GM23338 (cell line): ENCODE measurements around the gene PVRIG. TPM values are rescaled to one million over a fixed set of nuclear protein-coding genes. Genes with fewer than 3 reads are reported as not detected.

ENCODE experiments used
- ATAC-seq: fragments of 200-7000 bp; cut with Tn5 transposase; 3 replicates; pipeline ENCODE4 v1.9.1; 2020
- DNase-seq: peaks from one replicate; pipeline ENCODE4 v3.0.0-alpha.2; 2015; ENCODE audit warnings: low spot score
- H2AFZ ChIP-seq: fragments of 200-600 bp; sonication (generic); 2 replicates; pipeline ENCODE4 v1.8.0; 2016; ENCODE audit warnings: antibody characterized with exemption, mild to moderate bottlenecking, moderate library complexity
- H3F3A ChIP-seq: fragments of 200-600 bp; sonication (generic); replicated peaks from 2 replicates; pipeline ENCODE4 v1.8.0; 2017; ENCODE audit warnings: antibody characterized with exemption, mixed run types, low read depth
- H3K27ac ChIP-seq: fragments of 200-600 bp; sonication (generic); 2 replicates; pipeline ENCODE4 v1.6.1; 2016; ENCODE audit warnings: low read depth
- H3K27me3 ChIP-seq: fragments of 200-600 bp; sonication (generic); 2 replicates; pipeline ENCODE4 v1.8.0; 2016; ENCODE audit warnings: mild to moderate bottlenecking, mixed run types, moderate library complexity; ENCODE audit not compliant: insufficient read depth
- H3K36me3 ChIP-seq: fragments of 200-600 bp; sonication (generic); 2 replicates; pipeline ENCODE4 v1.8.0; 2016; ENCODE audit warnings: mild to moderate bottlenecking; ENCODE audit not compliant: insufficient read depth
- H3K4me1 ChIP-seq: fragments of 200-600 bp; sonication (generic); 2 replicates; pipeline ENCODE4 v1.8.0; 2016; ENCODE audit warnings: mild to moderate bottlenecking, moderate library complexity; ENCODE audit not compliant: insufficient read depth
- H3K4me2 ChIP-seq: fragments of 200-600 bp; sonication (generic); 2 replicates; pipeline ENCODE4 v1.7.1; 2017; ENCODE audit warnings: mixed run types
- H3K4me3 ChIP-seq: fragments of 200-600 bp; sonication (generic); 2 replicates; pipeline ENCODE4 v1.6.1; 2016; ENCODE audit warnings: mixed run types
- H3K79me2 ChIP-seq: fragments of 200-600 bp; sonication (generic); replicated peaks from 2 replicates; pipeline ENCODE4 v1.8.0; 2017; ENCODE audit warnings: mild to moderate bottlenecking; ENCODE audit not compliant: insufficient read depth
- H3K9me2 ChIP-seq: fragments of 200-600 bp; sonication (generic); 2 replicates; pipeline ENCODE4 v1.8.0; 2017; ENCODE audit not compliant: insufficient read depth
- H4K20me1 ChIP-seq: fragments of 200-600 bp; sonication (generic); replicated peaks from 2 replicates; pipeline ENCODE4 v1.8.0; 2017; ENCODE audit warnings: mild to moderate bottlenecking; ENCODE audit not compliant: insufficient read depth
- H3K27ac Mint-ChIP-seq: 2 replicates; pipeline ENCODE4 v1.8.0; 2020; ENCODE audit warnings: inconsistent platforms, mild to moderate bottlenecking, moderate library complexity, mixed read lengths
- H3K27me3 Mint-ChIP-seq: 3 replicates; pipeline ENCODE4 v1.8.0; 2022; ENCODE audit warnings: low read depth, mild to moderate bottlenecking, moderate library complexity, mixed read lengths, inconsistent platforms; ENCODE audit not compliant: insufficient read depth, poor library complexity
- H3K36me3 Mint-ChIP-seq: 3 replicates; pipeline ENCODE4 v1.8.0; 2021; ENCODE audit warnings: low read depth, mild to moderate bottlenecking, inconsistent platforms, moderate library complexity, mixed read lengths
- H3K4me1 Mint-ChIP-seq: 3 replicates; pipeline ENCODE4 v1.8.0; 2020; ENCODE audit warnings: mild to moderate bottlenecking, inconsistent platforms, mixed read lengths
- H3K4me3 Mint-ChIP-seq: 3 replicates; pipeline ENCODE4 v1.8.0; 2021; ENCODE audit warnings: moderate library complexity, mild to moderate bottlenecking, inconsistent platforms, mixed read lengths
- H3K9me3 Mint-ChIP-seq: 3 replicates; pipeline ENCODE4 v1.8.0; 2020; ENCODE audit warnings: moderate library complexity, mild to moderate bottlenecking, inconsistent platforms, mixed read lengths
- EZH2 ChIP-seq: fragments of 200-600 bp; sonication (generic); IDR thresholded peaks from one replicate; pipeline ENCODE4 v1.8.0; 2017; ENCODE audit warnings: antibody characterized with exemption, mild to moderate bottlenecking, low read depth; ENCODE audit not compliant: unreplicated experiment
- EZH2phosphoT487 ChIP-seq: fragments of 200-600 bp; sonication (generic); IDR thresholded peaks from one replicate; pipeline ENCODE4 v1.8.1; 2018; ENCODE audit warnings: antibody characterized with exemption; ENCODE audit not compliant: unreplicated experiment
- NANOG ChIP-seq: IDR thresholded peaks from 2 replicates; pipeline ENCODE4 v1.6.1; 2016; ENCODE audit warnings: antibody characterized with exemption, borderline replicate concordance
- POLR2AphosphoS5 ChIP-seq: IDR thresholded peaks from 2 replicates; pipeline ENCODE4 v1.6.1; 2016; ENCODE audit warnings: antibody characterized with exemption, low read depth
- STAT1 ChIP-seq: IDR thresholded peaks from one replicate; pipeline ENCODE4 v1.6.1; 2016; ENCODE audit warnings: antibody characterized with exemption; ENCODE audit not compliant: unreplicated experiment
- ZNF114 ChIP-seq: fragments of 250-450 bp; sonication (Bioruptor Pico); IDR thresholded peaks from 2 replicates; pipeline ENCODE4 v1.5.0; 2020; ENCODE audit warnings: mild to moderate bottlenecking, moderate library complexity
- ZNF331 ChIP-seq: fragments of 250-450 bp; sonication (Bioruptor Pico); IDR thresholded peaks from 2 replicates; pipeline ENCODE4 v1.5.0; 2020; ENCODE audit warnings: low read depth, mild to moderate bottlenecking, moderate library complexity
- polyA plus RNA-seq: library from polyadenylated mRNA; unstranded; fragments of >200 nt; fragmentation: Nextera tagmentation; extraction: Ambion mirVana; gene quantifications from 2 replicates; pipeline ENCODE4 v1.2.1, GENCODE V29; 2016
- total RNA-seq: library from RNA; depleted of rRNA; stranded (reverse); fragments of >200 nt; shearing (Covaris generic); gene quantifications from 2 replicates; pipeline ENCODE4 v1.2.3, GENCODE V29; 2014
- TF ChIP-seq, protein P1 (sequence below), 2 experiments: fragments of 200-600 bp in 1 of 2; sonication (generic) in 1 of 2; conservative IDR thresholded peaks; 2 replicates each; pipeline versions ENCODE4 v1.5.1 to v1.6.1; 2016 to 2017; ENCODE audit warnings: antibody characterized with exemption in 2 of 2, low read depth in 2 of 2, mild to moderate bottlenecking in 2 of 2, moderate library complexity in 1 of 2
- TF ChIP-seq, protein P2 (sequence below): IDR thresholded peaks from 2 replicates; pipeline ENCODE4 v1.6.1; 2016; ENCODE audit warnings: antibody characterized with exemption
- TF ChIP-seq, protein P3 (sequence below): IDR thresholded peaks from one replicate; pipeline ENCODE4 v1.6.1; 2018; ENCODE audit warnings: antibody characterized with exemption; ENCODE audit not compliant: unreplicated experiment

Gene PVRIG
- total and polyA plus RNA-seq, 2 experiments from 2014 or later, result 1.1 TPM; not detected in 1

DNA sequence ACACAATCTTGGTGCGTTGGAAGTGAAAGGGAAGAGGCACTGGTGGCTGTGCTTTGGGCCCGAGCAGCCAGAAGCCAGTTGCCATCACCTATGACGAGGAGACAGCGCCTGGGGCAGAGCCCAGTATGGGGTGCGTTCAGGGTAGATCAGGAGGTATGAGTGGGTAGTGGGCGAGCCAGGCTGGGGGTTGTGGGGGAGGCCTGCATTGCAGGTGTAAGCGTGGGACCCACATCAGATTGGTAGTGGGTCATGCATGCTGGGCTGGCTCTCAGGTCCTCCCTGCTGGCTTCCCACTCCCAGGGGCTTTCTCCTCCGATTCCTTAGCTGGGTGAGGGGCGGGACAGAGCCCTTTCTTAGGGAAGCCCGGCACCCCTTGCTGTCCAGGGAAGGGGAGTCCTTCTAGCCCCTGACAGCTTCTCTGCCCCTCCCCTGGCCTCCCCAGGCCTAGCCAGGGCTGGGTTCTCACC is 445 bp upstream of the PVRIG start (continued):
- TF ChIP-seq, protein P1, sequence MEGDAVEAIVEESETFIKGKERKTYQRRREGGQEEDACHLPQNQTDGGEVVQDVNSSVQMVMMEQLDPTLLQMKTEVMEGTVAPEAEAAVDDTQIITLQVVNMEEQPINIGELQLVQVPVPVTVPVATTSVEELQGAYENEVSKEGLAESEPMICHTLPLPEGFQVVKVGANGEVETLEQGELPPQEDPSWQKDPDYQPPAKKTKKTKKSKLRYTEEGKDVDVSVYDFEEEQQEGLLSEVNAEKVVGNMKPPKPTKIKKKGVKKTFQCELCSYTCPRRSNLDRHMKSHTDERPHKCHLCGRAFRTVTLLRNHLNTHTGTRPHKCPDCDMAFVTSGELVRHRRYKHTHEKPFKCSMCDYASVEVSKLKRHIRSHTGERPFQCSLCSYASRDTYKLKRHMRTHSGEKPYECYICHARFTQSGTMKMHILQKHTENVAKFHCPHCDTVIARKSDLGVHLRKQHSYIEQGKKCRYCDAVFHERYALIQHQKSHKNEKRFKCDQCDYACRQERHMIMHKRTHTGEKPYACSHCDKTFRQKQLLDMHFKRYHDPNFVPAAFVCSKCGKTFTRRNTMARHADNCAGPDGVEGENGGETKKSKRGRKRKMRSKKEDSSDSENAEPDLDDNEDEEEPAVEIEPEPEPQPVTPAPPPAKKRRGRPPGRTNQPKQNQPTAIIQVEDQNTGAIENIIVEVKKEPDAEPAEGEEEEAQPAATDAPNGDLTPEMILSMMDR (conservative IDR thresholded peaks at IDR 0.05; ENCODE audit: low read depth in 2 of 2), result no peak
- no peak for TF ChIP-seq STAT1
- TF ChIP-seq ZNF331 (CRISPR knock-in tag), result no peak
- no peak for TF ChIP-seq EZH2

DNA sequence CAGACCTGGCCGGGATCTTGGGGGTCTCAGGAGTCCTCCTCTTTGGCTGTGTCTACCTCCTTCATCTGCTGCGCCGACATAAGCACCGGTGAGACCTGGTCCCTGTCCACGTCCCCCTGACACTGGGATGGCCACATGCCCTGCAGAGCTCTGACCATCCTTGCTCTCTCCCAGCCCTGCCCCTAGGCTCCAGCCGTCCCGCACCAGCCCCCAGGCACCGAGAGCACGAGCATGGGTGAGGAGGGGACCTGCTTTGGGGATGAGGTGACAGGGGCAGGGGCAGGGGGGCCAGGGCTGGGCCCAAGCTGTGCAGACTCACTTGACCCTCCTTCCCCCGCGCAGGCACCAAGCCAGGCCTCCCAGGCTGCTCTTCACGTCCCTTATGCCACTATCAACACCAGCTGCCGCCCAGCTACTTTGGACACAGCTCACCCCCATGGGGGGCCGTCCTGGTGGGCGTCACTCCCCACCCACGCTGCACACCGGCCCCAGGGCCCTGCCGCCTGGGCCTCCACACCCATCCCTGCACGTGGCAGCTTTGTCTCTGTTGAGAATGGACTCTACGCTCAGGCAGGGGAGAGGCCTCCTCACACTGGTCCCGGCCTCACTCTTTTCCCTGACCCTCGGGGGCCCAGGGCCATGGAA is 959 bp downstream of the PVRIG start:
- Histone ChIP-seq H4K20me1 (0 out of 2 replicates have a peak, but pooled peaks cover 2% of the 10 kb centered on the region), H3K9me2 (no peaks in the 10 kb centered on the region), H3K27ac (no peak overlapping the region), H3K4me1 (no peaks in the 10 kb centered on the region), H3K4me2 (no peak overlapping the region), H3K4me3 (no peak overlapping the region), H3K79me2 (no peaks in the 10 kb centered on the region), H2AFZ (no peak overlapping the region), H3K36me3 (no peaks in the 10 kb centered on the region), H3K27me3 (0 out of 2 replicates have a peak, but pooled peaks cover 7% of the 10 kb centered on the region), H3F3A (no peaks in the 10 kb centered on the region)
- ATAC-seq, result no peak
- no peak for TF ChIP-seq POLR2AphosphoS5
- TF ChIP-seq, protein P1 (conservative IDR thresholded peaks at IDR 0.05; ENCODE audit: low read depth in 2 of 2), result no peak
- TF ChIP-seq, protein P2, sequence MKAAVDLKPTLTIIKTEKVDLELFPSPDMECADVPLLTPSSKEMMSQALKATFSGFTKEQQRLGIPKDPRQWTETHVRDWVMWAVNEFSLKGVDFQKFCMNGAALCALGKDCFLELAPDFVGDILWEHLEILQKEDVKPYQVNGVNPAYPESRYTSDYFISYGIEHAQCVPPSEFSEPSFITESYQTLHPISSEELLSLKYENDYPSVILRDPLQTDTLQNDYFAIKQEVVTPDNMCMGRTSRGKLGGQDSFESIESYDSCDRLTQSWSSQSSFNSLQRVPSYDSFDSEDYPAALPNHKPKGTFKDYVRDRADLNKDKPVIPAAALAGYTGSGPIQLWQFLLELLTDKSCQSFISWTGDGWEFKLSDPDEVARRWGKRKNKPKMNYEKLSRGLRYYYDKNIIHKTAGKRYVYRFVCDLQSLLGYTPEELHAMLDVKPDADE, result no peak
- TF ChIP-seq ZNF331 (CRISPR knock-in tag), result no peak
- TF ChIP-seq ZNF114 (CRISPR knock-in tag), result no peak
- no peak for TF ChIP-seq EZH2phosphoT487
- no peak for TF ChIP-seq EZH2
- no peak for TF ChIP-seq NANOG
- TF ChIP-seq, protein P3, sequence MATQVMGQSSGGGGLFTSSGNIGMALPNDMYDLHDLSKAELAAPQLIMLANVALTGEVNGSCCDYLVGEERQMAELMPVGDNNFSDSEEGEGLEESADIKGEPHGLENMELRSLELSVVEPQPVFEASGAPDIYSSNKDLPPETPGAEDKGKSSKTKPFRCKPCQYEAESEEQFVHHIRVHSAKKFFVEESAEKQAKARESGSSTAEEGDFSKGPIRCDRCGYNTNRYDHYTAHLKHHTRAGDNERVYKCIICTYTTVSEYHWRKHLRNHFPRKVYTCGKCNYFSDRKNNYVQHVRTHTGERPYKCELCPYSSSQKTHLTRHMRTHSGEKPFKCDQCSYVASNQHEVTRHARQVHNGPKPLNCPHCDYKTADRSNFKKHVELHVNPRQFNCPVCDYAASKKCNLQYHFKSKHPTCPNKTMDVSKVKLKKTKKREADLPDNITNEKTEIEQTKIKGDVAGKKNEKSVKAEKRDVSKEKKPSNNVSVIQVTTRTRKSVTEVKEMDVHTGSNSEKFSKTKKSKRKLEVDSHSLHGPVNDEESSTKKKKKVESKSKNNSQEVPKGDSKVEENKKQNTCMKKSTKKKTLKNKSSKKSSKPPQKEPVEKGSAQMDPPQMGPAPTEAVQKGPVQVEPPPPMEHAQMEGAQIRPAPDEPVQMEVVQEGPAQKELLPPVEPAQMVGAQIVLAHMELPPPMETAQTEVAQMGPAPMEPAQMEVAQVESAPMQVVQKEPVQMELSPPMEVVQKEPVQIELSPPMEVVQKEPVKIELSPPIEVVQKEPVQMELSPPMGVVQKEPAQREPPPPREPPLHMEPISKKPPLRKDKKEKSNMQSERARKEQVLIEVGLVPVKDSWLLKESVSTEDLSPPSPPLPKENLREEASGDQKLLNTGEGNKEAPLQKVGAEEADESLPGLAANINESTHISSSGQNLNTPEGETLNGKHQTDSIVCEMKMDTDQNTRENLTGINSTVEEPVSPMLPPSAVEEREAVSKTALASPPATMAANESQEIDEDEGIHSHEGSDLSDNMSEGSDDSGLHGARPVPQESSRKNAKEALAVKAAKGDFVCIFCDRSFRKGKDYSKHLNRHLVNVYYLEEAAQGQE, result no peak
- H3K4me3 Mint-ChIP-seq, result no peak overlapping the region
- no peak overlapping the region for H3K27ac Mint-ChIP-seq
- peaks cover 4% of the 10 kb centered on the region; the same call in 2 of the 3 replicates for H3K4me1 Mint-ChIP-seq
- no peak for DNase-seq
- H3K27me3 Mint-ChIP-seq, result peaks cover 4% of the 10 kb centered on the region
- H3K9me3 Mint-ChIP-seq, result no peaks in the 10 kb centered on the region
- H3K36me3 Mint-ChIP-seq, result peaks cover 4% of the 10 kb centered on the region; the same call in 2 of the 3 replicates
